ENCODE data around the gene ADAMTS9.

GRCh38 chr3:64595253-64595694, 92.5 kb downstream of the ADAMTS9 start:
- no peak for TF ChIP-seq CTCF (IDR thresholded peaks at IDR 0.05; ENCODE audit: low read depth, low read length)
- TF ChIP-seq POLR2A (IDR thresholded peaks at IDR 0.05; ENCODE audit: extremely low read depth, insufficient read length) = no peak
